ENCODE data around the gene SOAT2.

DNA sequence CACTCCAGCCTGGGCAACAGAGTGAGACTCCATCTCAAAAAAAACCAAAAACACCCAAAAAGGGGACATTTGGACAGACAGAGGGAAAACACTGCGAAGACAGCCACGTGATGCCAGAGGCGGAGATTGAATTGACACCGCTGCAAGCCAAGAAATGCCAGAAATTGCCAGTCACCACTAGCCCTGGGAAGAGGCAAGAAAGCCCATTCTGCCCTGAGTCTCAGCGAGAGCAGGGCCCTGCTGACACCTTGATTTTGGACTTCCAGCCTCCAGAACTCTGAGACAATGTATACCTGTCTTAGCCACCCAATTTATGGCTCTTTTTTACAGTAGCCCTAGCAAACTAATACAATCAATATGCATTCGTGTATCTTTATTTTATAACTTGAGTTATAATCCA is 13.2 kb upstream of the SOAT2 start:
- TF ChIP-seq POLR2A (IDR thresholded peaks at IDR 0.05) = no peak
- TF ChIP-seq, protein P1, sequence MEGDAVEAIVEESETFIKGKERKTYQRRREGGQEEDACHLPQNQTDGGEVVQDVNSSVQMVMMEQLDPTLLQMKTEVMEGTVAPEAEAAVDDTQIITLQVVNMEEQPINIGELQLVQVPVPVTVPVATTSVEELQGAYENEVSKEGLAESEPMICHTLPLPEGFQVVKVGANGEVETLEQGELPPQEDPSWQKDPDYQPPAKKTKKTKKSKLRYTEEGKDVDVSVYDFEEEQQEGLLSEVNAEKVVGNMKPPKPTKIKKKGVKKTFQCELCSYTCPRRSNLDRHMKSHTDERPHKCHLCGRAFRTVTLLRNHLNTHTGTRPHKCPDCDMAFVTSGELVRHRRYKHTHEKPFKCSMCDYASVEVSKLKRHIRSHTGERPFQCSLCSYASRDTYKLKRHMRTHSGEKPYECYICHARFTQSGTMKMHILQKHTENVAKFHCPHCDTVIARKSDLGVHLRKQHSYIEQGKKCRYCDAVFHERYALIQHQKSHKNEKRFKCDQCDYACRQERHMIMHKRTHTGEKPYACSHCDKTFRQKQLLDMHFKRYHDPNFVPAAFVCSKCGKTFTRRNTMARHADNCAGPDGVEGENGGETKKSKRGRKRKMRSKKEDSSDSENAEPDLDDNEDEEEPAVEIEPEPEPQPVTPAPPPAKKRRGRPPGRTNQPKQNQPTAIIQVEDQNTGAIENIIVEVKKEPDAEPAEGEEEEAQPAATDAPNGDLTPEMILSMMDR (IDR thresholded peaks at IDR 0.05) = no peak
